Measurements from ENCODE around the gene PRSS57. TPM values are rescaled to one million over a fixed set of nuclear protein-coding genes. Genes with fewer than 3 reads are reported as not detected.
"Not testable (repeated sequence)": the region's sequence is repeated elsewhere in the genome, so short reads cannot be mapped to it uniquely, and the experiment has no call there.

The PRSS57 gene
- total RNA-seq, 2 donors from 2014 or later = not detected

DNA sequence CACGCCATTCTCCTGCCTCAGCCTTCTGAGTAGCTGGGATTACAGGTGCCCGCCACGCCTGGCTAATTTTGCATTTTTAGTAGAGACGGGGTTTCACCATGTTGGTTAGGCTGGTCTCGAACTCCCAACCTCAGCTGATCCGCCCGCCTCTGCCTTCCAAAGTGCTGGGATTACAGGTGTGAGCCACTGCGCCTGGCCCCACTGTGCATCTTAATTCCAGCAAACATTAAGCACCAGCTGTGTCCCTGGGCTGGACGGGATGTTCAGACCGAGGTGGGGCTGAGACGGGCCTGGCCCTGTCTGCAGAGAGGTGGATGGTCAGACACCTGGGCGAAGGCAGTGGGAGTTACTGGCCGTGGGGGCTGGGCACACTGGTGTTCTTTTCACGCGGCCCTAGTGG lies 34.3 kb upstream of the PRSS57 start:
- not testable (repeated sequence) for H3K9me3 Mint-ChIP-seq; H3K4me3 Mint-ChIP-seq; H3K4me1 Mint-ChIP-seq; H3K36me3 Mint-ChIP-seq (ENCODE audit: low read depth); ATAC-seq (replicated peaks); H3K27ac Mint-ChIP-seq; H3K27me3 Mint-ChIP-seq

DNA sequence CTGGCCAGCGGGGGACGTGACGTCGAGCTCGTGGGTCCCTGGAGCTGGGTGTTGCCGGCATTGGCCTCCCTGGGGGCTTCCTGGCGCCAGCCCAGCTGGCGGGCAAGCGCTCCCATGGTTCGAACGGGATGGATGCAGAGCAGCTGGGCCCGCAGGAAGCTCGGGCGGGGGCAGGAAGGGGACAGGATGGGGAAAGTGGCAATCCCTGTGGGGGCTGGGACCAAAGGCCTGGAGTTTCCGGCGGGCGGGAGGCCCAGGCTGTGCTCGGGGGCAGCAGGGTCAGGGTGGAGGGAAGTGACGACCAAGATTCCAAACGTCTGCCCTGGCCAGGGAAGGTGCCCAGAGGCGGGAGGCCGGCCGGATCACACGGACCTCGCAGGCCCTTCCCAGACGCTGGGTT lies 32.8 kb upstream of the PRSS57 start:
- Mint-ChIP-seq H3K36me3 (ENCODE audit: low read depth) (no peaks in the 10 kb centered on the region), H3K27me3 (no peaks in the 10 kb centered on the region), H3K9me3 (no peaks in the 10 kb centered on the region), H3K4me3 (no peak overlapping the region), H3K27ac (no peak overlapping the region), H3K4me1 (peaks cover under 1% of the 10 kb centered on the region)
- no peak for ATAC-seq (replicated peaks)

DNA sequence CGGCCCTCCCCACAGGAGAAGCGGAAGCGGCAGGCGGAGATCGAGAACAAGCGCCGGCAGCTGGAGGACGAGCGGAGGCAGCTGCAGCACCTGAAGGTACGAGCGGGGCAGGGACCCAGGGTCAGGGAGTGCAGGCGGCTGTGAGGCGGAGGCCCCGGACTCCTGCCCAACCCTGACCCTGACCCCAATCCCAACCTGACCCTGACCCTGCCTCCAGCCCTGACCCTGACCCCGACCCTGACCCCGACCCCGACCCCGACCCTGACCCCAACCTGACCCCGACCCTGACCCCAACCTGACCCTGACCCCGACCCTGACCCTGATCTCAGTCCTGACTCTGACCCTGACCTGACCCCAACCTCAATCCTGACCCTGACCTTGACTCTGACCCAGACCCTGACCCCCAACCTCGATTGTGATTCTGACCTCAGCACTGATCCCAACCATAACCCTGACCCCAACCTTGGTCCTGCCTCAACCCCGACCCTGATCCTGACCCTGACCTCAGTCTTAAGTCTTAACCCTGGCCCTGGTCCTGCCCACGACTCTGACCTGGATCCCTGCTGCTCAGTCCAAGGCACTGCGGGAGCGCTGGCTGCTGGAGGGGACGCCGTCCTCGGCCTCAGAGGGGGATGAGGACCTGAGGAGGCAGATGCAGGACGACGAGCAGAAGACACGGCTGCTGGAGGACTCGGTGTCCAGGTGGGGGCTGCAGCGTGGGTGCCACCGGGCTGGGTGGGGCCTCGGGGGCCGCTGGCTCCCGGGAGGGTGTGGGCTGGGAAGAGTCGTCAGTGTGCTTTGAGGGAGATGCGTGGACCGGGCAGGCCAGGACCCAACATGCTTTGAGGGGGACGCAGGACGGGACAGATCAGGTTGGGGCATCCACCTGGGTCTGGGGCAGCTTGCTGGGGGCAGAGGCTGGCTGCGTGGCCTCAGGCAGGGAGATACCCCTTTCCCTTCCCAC lies 32.0 kb upstream of the PRSS57 start:
- no peak overlapping the region for H3K27ac Mint-ChIP-seq
- no peaks in the 10 kb centered on the region for H3K27me3 Mint-ChIP-seq
- H3K9me3 Mint-ChIP-seq = no peaks in the 10 kb centered on the region
- no peaks in the 10 kb centered on the region for H3K4me1 Mint-ChIP-seq
- H3K4me3 Mint-ChIP-seq = no peak overlapping the region
- no peaks in the 10 kb centered on the region for H3K36me3 Mint-ChIP-seq (ENCODE audit: low read depth)
- ATAC-seq (replicated peaks) = no peak

DNA sequence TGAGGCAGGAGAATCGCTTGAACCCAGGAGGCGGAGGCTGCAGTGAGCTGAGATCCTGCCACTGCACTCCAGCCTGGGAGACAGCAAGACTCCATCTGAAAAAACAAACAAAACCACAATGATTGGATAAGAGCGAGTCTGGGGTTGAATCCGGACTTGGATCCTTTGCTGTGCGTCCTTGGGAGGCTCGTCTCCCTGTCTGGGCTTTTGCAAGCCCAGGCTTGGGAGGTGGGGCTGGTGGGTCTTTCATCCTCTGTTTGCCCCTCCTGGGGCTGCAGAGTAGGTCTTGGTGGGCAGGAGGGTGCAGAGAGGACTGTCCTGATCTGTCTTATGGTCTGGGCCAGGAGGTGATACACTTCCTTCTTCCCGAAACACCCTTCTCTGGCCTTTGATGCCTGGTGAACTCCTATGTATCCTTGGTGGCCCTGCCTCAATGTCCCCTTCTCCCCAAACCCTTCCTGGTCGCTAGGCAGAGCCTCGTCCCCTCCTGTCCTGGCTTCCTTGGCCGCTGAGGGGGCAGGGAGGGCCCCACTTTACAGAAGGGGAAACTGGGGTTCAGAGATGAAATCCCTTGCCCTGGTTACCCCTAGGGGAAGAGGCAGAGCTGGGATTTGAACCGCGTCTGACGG lies 30.3 kb upstream of the PRSS57 start:
- Mint-ChIP-seq H3K4me1 (no peaks in the 10 kb centered on the region), H3K4me3 (no peak overlapping the region), H3K27ac (no peak overlapping the region), H3K36me3 (ENCODE audit: low read depth) (no peaks in the 10 kb centered on the region), H3K27me3 (peaks cover 3% of the 10 kb centered on the region), H3K9me3 (no peaks in the 10 kb centered on the region)
- ATAC-seq (replicated peaks) = no peak

DNA sequence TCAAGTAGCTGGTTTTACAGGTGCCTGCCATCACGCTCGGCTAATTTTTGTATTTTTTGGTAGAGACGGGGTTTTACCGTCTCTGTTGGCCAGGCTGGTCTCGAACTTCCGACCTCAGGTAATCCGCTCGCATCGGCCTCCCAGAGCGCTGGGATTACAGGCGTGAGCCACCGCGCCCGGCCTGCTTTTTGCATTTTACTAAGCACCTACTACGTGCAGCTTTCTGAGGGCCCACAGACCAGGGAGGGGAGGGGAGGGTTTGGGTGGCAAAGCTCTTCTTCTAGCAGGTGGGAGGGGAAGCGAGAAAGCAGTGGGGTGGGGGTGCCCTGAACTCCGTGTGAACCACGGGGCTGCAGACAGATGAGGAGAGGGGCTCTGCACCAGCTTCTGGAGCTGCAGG lies 28.5 kb upstream of the PRSS57 start:
- H3K36me3 Mint-ChIP-seq (ENCODE audit: low read depth) = no peaks in the 10 kb centered on the region
- no peaks in the 10 kb centered on the region for H3K9me3 Mint-ChIP-seq
- H3K4me3 Mint-ChIP-seq = no peak overlapping the region
- no peak for ATAC-seq (replicated peaks)
- no peak overlapping the region for H3K27ac Mint-ChIP-seq
- no peaks in the 10 kb centered on the region for H3K4me1 Mint-ChIP-seq
- H3K27me3 Mint-ChIP-seq = peaks cover 3% of the 10 kb centered on the region

DNA sequence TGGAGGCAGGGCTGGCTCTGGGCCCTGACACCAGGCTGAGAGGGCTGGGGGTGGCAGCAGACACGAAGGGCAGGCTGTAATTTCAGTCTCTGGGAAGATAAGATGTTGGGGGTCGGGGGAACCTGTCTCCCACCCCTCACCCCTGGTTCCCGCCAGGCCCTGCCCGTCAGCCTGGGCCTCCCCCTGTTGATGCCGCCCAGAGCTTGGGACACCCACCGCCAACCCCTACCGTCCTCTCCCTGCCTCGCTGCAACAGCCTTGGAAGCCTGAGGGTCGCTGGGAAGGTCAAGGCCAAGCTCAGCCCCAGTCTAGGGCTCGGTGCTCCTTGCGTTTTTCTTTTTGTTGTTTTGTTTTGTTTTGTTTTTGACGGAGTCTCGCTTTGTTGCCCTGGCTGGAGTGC lies 28.0 kb upstream of the PRSS57 start:
- no peak overlapping the region for H3K4me3 Mint-ChIP-seq
- H3K9me3 Mint-ChIP-seq = no peaks in the 10 kb centered on the region
- H3K27ac Mint-ChIP-seq = no peak overlapping the region
- H3K4me1 Mint-ChIP-seq = no peaks in the 10 kb centered on the region
- peaks cover 6% of the 10 kb centered on the region for H3K27me3 Mint-ChIP-seq
- H3K36me3 Mint-ChIP-seq (ENCODE audit: low read depth) = no peaks in the 10 kb centered on the region
- ATAC-seq (replicated peaks) = no peak

DNA sequence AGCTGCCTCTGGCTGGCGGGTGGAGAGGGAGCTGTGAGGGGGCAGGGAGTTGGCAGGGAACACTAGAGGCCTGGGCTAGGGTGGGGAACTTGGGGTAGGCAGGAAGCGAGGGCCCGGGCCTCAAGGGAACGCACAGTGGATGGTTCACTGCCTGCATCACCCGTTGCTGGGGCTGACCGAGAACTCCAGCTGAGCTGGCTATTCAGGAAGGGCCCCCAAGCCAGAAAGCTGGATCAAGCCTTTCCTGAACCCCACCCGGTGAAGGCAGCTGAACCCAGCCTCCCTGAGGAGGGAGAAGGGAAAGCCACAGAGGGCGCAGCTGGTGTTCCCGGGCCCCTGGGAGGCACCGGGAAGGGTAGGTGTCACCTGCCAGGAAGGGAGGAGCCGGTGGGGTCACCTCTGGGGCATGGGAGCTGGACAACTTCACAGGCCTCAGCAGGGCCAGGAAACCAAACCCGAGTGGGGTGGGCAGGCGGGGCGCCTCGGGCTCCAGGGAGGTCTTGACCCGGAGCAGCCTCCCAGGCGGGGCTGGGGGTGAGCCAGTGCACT lies 27.4 kb upstream of the PRSS57 start:
- no peak for ATAC-seq (replicated peaks)
- Mint-ChIP-seq H3K9me3 (no peaks in the 10 kb centered on the region), H3K27me3 (peaks cover 6% of the 10 kb centered on the region), H3K4me3 (no peak overlapping the region), H3K4me1 (no peaks in the 10 kb centered on the region), H3K27ac (no peak overlapping the region), H3K36me3 (ENCODE audit: low read depth) (no peaks in the 10 kb centered on the region)

DNA sequence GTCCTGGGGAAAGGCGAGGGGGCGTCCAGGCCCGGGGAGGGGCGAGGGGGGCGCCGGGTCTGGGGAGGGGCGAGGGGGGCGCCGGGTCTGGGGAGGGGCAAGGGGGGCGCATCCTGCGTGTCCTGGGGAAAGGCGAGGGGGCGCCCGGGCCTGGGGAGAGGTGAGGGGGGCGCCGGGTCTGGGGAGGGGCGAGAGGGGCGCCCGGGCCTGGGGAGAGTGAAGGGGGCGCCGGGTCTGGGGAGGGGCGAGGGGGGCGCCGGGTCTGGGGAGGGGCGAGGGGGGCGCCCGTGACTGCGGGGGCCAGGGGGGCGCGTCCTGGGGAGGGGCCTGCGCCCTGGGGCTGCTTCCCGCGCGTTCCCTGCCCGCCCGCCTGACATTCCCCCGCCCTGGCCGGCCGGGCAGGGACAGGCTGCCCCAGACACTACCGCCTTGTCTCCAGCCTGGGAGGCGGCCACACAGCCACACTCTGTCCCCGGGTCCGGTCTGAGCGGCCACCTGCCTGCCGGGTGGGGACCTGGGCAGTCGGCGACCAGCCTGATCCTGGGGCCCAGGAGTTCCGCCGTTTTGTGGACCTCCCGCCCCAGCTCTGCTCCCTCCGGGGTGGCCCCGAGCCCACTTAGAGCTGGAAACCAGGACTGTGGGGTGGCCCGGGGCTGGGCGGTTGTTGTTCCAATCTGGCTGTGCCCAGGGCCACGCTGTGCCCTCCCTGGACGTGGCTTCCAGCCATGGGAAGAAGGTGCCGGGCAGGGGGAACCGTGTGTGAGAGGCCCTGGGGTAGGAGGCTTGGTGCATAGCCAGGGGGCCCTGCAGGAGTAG lies 25.3 kb upstream of the PRSS57 start:
- H3K36me3 Mint-ChIP-seq (ENCODE audit: low read depth) = no peaks in the 10 kb centered on the region
- H3K4me1 Mint-ChIP-seq = no peaks in the 10 kb centered on the region

DNA sequence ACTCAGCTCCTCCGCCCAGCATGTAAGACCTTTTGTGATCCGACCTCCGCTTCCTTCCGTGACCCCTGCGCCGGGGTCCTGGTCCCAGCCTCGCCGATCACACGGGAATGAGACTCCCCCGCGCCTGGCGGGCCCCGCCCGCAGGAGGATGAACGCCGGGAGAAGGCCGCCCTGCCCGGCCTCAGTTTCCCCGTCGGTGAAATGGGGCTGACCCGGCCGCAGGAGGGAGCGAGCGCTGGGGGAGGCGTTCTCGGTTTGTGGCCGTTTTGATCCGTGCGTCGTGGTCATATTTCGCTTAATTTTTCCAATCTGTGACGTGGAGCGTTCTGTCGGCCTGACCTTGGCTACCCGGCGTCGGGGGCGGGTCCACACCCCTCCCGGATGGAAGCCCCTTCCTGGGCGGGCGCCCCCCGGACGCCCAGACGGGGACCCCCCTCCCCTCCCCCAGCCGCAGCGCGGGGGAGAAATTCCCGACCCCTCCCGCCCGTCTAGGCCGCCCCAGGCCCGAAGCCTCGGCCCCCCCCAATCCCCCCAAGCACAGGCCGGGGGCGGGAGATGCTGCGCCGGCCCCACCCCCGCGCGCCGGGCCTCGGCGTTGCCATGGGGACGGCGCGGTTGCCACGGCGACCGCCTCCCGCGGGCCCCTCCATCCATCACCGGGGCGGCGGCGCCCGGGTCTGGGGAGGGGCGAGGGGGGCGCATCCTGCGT lies 24.5 kb upstream of the PRSS57 start:
- Mint-ChIP-seq H3K27ac (no peak overlapping the region), H3K27me3 (peaks cover 15% of the 10 kb centered on the region), H3K9me3 (peaks cover 5% of the 10 kb centered on the region), H3K4me3 (no peak overlapping the region), H3K36me3 (ENCODE audit: low read depth) (no peaks in the 10 kb centered on the region), H3K4me1 (no peaks in the 10 kb centered on the region)
- ATAC-seq (replicated peaks) = no peak

More for the DNA sequence above, 25.3 kb upstream of the PRSS57 start:
- H3K27me3 Mint-ChIP-seq = peaks cover 13% of the 10 kb centered on the region
- no peak overlapping the region for H3K27ac Mint-ChIP-seq
- no peak for ATAC-seq (replicated peaks)
- no peak overlapping the region for H3K4me3 Mint-ChIP-seq
- H3K9me3 Mint-ChIP-seq = peaks cover 4% of the 10 kb centered on the region

DNA sequence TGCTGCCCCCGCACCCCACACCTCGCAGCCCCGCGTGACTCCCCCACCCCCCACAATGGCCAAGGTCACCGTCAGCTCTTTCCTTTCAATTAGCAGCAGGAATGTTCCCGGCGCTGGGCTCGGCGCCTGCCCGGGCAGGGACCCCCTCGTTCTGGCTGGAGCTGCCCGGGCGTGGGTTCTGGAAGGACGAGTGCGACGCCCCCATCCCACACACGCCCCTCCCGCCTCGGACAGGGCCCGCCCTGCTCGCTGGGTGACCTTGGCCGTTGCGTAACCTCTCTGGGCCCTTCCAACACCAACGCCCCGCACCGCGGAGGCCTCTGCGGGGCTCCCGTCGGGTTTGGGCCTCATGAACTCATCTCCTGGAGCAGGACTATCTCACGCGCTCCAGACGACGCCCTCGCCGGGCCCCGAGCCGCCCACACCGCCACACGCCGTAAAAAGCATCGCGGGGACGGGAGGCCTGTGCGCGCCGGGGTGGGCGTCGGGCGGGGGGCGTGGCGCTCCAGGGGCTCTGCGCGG lies 23.8 kb upstream of the PRSS57 start:
- Mint-ChIP-seq H3K27ac (no peak overlapping the region), H3K4me3 (no peak overlapping the region), H3K4me1 (no peaks in the 10 kb centered on the region), H3K9me3 (peaks cover 5% of the 10 kb centered on the region), H3K36me3 (ENCODE audit: low read depth) (no peaks in the 10 kb centered on the region), H3K27me3 (peaks cover 15% of the 10 kb centered on the region)
- ATAC-seq (replicated peaks) = no peak

DNA sequence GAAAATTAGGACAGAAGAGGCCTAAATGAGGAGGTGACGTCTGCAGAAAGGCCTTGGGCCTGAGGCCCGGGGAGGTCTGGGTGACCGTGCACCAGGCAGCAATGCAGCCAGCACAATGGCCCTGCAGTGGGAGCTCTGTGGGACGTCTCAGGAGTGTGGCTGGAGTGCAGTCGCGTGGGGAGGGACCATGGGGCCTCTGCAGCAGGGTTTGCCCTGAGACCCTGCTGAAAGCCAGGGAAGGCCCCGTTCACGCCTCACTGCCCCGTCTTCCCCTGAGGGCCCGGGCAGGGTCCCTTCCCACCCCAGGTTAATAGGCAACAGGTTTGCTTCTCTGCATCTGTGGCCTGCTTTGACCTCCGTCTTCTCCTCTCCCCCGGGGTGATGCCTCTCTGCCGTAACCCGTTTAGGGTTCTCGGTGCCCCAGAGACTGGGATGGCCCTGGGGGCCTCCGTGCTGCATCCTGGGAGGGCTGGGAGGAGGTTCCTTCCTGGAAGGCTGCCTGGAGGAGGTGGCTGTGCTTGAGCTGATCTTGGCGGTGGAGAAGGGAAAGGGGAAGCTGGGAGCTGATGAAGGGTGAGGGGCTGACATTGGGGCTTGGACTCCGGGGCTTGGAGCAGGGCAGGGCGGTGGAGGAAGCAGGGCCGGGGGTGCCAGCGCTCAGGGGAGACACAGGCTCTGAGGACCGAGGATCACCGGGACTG lies 23.1 kb upstream of the PRSS57 start:
- H3K4me3 Mint-ChIP-seq = no peak overlapping the region
- no peak overlapping the region for H3K27ac Mint-ChIP-seq
- no peak for ATAC-seq (replicated peaks)
- no peaks in the 10 kb centered on the region for H3K4me1 Mint-ChIP-seq
- H3K9me3 Mint-ChIP-seq = peaks cover 5% of the 10 kb centered on the region
- H3K27me3 Mint-ChIP-seq = peaks cover 15% of the 10 kb centered on the region
- H3K36me3 Mint-ChIP-seq (ENCODE audit: low read depth) = no peaks in the 10 kb centered on the region

DNA sequence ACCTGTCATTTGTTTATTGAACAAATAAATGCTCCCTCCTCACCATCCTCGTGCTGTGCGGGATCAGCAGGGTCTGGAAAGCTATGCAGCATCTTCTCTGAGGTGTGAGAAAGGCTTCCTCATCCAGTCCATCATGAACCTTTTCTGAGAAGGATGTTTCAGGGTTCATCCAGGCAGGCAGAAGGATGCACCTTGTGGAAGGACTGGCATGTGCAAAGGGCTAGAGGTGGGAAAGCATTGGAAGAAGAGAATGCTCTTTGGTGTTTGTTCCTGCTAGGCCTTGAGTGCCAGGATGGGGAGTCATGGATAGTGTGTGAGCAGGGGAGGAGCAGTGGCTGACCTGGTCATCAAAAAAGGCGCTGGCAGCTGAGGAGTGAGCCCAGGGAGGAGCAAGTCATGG lies 20.1 kb upstream of the PRSS57 start:
- Mint-ChIP-seq H3K4me3 (no peak overlapping the region), H3K27me3 (peaks cover 12% of the 10 kb centered on the region), H3K4me1 (no peaks in the 10 kb centered on the region), H3K9me3 (peaks cover 5% of the 10 kb centered on the region), H3K27ac (no peak overlapping the region), H3K36me3 (ENCODE audit: low read depth) (no peaks in the 10 kb centered on the region)
- no peak for ATAC-seq (replicated peaks)

DNA sequence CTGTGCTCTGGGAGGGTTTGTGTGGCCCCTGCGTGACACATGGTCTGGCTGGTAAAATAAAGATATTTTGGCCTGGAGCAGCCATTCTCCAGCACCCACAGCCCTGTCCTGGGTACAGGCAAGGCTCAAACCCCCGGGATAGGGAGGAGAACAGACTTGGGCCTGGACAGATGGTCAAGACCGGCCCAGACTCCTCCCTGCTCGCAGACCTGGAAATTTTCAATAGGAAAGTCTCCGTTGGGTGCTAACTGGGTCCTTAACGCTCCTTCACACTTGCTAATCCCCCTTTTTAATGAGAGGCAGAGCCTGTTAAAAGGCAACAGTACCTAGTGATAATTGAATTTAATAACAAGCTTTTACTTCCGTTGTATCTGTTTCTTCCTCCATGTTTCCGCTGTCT lies 16.0 kb upstream of the PRSS57 start:
- Mint-ChIP-seq H3K36me3 (ENCODE audit: low read depth) (no peaks in the 10 kb centered on the region), H3K4me3 (no peak overlapping the region), H3K4me1 (no peaks in the 10 kb centered on the region), H3K27ac (no peak overlapping the region), H3K9me3 (peaks cover 5% of the 10 kb centered on the region), H3K27me3 (peaks cover 10% of the 10 kb centered on the region)
- no peak for ATAC-seq (replicated peaks)

All from activated T-helper 17 cell treated with anti-CD3 and anti-CD28 coated beads, Interleukin-2, amount 50 U/mL, for 72 hours (primary cell).